Caki2 (cell line): ENCODE results near the gene CCR5. TPM values are rescaled to one million over a fixed set of nuclear protein-coding genes. Genes with fewer than 3 reads are reported as not detected.
"Not testable (repeated sequence)": the region's sequence is repeated elsewhere in the genome, so short reads cannot be mapped to it uniquely, and the experiment has no call there.

Experiments used
- DNase-seq: peaks from one replicate; pipeline ENCODE4 v3.0.0-alpha.2; 2015; ENCODE audit warnings: low read depth
- in situ Hi-C: cut with HindIII; loops from 2 replicates; pipeline ENCODE4 v1.10.0; 2016; ENCODE audit warnings: low sequenced_read_pairs, low pct_unique_long_range_greater_than_20kb, mixed read lengths
- total RNA-seq: library from RNA; depleted of rRNA; stranded (reverse); fragments of >200 nt; shearing (Covaris generic); gene quantifications from 2 replicates; pipeline ENCODE4 v1.2.3, GENCODE V29; 2014; ENCODE audit warnings: low replicate concordance

Gene CCR5
- total RNA-seq, 1 experiment from 2014 or later: not detected

GRCh38 chr3:46375814-46376213 is 5.1 kb downstream of the CCR5 start:
- no peak for DNase-seq
- in situ Hi-C loops: no loop called here

DNA sequence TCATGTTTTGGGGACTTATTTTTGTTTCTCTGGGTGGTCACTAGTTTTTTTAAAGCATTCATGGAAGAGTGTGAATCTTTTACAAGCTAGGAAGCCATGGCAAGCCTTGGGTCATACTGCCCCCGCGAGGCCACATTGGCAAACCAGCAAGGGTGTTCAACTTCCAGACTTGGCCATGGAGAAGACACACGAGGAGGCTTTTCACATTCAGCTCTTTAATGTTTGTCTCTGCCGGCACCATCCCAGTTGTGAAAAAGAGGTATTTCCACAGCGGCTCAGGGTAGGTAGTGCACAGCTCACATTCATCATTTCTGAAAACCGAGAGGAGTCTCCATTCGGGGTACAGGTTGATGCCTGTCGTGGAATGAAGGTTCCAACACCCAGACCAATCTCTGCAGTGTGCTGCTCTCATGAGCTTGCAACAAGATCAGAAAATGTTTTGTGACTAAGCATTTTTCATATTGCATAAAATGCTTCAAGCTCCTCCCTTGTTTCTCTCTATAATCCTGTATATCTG is 7.7 kb downstream of the CCR5 start:
- DNase-seq: peak; percentile 26
- in situ Hi-C loops: no loop called here

DNA sequence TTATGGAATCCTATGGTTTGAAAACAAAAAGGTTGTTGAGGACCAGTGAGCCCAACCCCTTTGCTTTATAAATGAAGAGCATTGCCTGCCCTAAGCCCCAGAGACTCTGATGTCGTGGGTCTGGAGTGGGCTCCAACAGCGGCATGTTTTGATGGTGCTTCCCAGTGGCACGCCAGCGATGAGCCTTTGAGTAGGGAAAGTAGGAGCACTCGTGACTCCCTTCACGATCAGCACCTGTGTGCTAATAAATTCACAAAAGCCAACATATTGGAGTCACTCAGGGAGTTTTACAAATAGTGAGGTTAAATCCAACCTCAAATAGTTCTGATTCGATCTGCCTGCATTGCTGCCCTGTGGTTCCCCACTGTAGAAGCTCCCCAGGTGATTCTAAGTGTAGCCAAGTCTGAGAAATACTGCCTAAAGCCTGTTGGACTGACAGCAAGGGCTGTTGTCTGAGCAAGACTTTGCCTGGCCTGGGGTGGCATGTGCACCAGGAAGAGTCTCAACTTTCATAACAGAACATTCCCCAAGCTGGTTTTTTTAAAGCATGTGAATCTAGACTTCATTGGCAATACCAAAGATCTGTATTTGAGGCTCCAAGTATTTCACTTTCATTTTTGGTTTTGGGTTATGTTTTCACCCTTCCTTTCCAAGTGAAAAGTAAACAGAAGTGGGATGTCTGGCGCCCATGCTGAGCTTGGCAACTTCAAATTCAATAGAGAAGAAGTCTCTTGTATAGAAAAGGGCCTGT is 9.9 kb downstream of the CCR5 start:
- no peak for DNase-seq
- in situ Hi-C loops: no loop called here

- DNase-seq: no peak
- in situ Hi-C loops: no loop called here
These were observed 10.9 kb downstream of the CCR5 start for GRCh38 chr3:46381625-46382024.

DNA sequence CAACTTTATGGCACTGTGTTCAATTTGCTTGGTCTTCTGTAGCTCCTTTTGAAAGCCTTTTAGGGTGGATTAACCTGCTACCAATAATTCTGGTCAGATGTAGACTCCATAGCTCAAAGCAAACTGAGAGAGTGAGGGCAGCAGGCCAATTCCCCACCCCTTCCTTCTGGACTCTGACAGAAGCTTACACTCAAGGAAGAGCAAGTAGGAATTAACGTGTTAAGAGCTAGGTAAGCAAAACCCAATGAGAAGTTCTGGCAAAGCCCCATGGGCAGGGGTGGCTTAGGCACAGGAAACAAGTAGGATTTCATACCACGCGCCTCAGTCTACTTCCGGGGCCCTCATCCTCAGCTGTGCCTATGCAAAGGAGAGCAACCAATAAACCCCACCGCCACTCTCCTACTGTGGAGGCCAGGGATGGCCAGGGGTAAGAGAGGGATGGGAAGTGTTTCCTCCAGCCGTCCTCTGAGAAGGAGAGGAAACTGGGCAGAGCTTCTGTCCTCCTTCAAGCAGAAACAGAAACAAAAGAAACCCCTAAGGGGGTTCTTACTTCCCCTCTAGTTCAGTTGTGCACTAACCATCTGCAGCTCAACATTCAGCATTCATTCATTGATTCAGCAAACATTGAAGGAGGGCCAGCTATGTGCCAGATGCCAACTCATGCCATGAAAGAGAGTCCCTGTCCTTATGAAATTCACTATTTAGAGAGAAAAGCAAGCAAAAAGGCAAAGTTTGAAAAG is 12.6 kb downstream of the CCR5 start:
- in situ Hi-C loops: no loop called here
- DNase-seq: no peak

DNA sequence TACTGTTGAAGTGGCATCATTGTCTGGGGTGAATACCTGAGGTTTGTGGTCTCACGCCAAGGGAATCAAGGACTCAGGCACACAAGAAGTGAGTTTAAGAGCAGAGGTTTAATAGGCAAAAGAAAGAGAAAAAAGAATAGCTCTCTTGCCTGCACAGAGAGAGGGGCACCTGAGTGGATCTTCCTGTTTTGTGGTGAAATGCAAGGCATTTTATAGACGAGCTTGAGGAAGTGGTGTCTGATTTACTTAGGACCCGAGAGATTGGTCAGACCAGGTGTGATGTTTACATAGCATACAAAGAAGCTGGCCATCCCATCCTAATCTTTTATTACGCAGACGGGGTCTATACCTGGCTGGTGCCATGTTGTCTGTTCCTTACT is 13.2 kb downstream of the CCR5 start:
- in situ Hi-C loops: no loop called here
- DNase-seq: no peak

DNA sequence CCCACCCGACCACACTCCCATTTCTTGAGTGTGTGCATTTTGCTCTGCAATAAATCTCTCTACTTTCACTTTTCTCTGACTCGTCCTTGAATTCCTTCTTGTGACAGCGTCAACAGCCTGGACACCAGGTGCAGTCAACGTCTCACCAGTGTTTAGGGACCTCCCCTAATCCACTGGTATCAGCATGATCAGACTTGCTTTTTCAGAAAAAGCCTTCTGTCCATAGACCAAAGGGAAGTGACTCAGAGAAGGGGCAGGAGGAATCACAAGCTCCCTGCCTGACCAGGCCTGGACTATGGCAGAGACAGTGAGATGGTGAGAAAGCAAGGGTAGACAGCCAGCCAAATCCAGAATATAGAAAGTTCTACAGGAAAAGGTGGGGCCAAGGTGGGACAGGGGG is 15.5 kb downstream of the CCR5 start:
- peak; percentile 43 for DNase-seq
- in situ Hi-C loops: no loop called here

DNA sequence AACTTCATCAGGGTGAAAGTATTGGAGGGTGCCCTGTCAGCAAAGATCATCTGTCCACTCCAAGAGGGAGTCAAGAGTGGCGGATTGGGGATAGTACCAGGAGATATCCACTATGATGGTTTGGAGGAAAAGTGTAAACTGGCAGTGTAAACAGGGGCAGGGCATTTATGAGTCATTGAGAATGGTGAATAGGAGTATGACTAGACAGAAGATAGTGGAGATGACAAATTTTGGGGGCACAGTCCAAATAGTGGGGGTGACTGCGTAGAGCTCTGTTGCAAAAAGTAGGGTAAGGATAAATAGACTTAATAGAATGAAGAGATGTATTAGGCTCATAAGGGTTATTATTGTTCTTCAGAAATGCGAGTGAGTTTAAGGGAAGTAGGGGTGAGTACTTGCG is 18.1 kb downstream of the CCR5 start:
- in situ Hi-C loops, DNase-seq: not testable (repeated sequence)

DNA sequence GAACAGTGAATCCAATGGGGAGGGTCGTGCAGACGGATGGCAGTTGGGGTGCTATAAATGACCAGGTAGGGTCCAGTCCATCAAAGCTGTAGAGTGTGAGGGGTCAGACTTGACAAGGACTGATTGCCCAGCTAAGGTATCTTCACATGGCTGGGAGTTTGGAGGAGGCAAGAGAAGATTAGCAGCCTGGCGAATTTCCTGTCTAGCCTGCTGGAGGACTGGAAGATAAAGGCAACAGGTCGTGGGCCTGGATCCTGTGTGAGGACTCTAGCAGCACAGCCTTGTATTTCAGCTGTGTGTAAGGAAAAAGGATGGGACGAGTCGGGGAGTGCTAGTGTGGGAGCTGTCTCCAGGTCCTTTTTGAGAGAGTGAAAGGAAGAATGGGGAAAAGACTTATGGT is 18.6 kb downstream of the CCR5 start:
- in situ Hi-C loops: no loop called here
- no peak for DNase-seq

DNA sequence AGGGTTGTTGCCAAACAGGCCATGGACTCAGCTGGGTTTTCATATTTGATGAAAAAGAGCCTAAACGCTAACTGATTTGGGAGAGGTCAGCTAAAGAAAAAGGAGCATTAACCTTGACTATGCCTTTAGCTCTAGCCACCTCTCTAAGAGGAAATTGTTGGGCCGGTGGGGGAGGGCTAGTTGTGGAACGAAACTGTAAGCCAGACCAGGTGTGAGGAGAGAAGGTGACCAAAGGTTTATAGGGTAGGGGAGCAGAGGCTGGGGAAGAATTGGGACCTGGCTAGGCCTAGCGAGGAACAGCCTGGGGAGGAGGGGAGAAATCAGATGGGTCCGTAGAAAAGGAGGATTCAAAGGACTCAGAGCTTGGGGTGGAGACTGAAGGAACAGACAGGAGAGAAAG is 20.8 kb downstream of the CCR5 start:
- DNase-seq, in situ Hi-C loops: not testable (repeated sequence)

GRCh38 chr3:46393011-46393410 is 22.3 kb downstream of the CCR5 start:
- no peak for DNase-seq
- in situ Hi-C loops: no loop called here

- no peak for DNase-seq
- in situ Hi-C loops: no loop called here
These were observed 23.0 kb downstream of the CCR5 start for GRCh38 chr3:46393554-46394434.

- DNase-seq: no peak
- in situ Hi-C loops: no loop called here
These were observed 24.5 kb downstream of the CCR5 start for GRCh38 chr3:46395210-46395661.

GRCh38 chr3:46395766-46396530 is 25.2 kb downstream of the CCR5 start:
- in situ Hi-C loops: no loop called here
- DNase-seq: no peak

GRCh38 chr3:46397111-46397510 is 26.4 kb downstream of the CCR5 start:
- DNase-seq: no peak
- in situ Hi-C loops: no loop called here

GRCh38 chr3:46398186-46398955 is 27.6 kb downstream of the CCR5 start:
- in situ Hi-C loops: no loop called here

GRCh38 chr3:46399098-46399497 is 28.4 kb downstream of the CCR5 start:
- no peak for DNase-seq
- in situ Hi-C loops: no loop called here

More at GRCh38 chr3:46398186-46398955, 27.6 kb downstream of the CCR5 start:
- no peak for DNase-seq
